ENCODE measurements around the gene RAE1. TPM values are rescaled to one million over a fixed set of nuclear protein-coding genes. Genes with fewer than 3 reads are reported as not detected.
"Not testable (repeated sequence)": the region's sequence is repeated elsewhere in the genome, so short reads cannot be mapped to it uniquely, and the experiment has no call there.

Gene RAE1
- total RNA-seq, 1 donor from 2014 or later = 28.9 TPM

GRCh38 chr20:57326667-57327455, 24.2 kb upstream of the RAE1 start:
- no peak for DNase-seq (ENCODE audit: low read depth, low spot score)

- no peak for DNase-seq (ENCODE audit: low read depth, low spot score)
These were observed 23.2 kb upstream of the RAE1 start for GRCh38 chr20:57327820-57328219.

- no peak for DNase-seq (ENCODE audit: low read depth, low spot score)
These were observed 21.3 kb upstream of the RAE1 start, which contains the start of gene SPO11 for GRCh38 chr20:57329608-57330221. Gene SPO11, plus strand, starts transcription at chr20:57329803. Its CDS starts 65 bp downstream, at chr20:57329868.

- DNase-seq (ENCODE audit: low read depth, low spot score) = no peak
These were observed 20.1 kb upstream of the RAE1 start for GRCh38 chr20:57330998-57331397.

GRCh38 chr20:57332105-57333089, 18.7 kb upstream of the RAE1 start:
- no peak for DNase-seq (ENCODE audit: low read depth, low spot score)

- no peak for DNase-seq (ENCODE audit: low read depth, low spot score)
These were observed 15.7 kb upstream of the RAE1 start for GRCh38 chr20:57335392-57335791.

- no peak for DNase-seq (ENCODE audit: low read depth, low spot score)
These were observed 9.4 kb upstream of the RAE1 start for GRCh38 chr20:57341663-57342062.

- DNase-seq (ENCODE audit: low read depth, low spot score) = no peak
These were observed 8.2 kb upstream of the RAE1 start for GRCh38 chr20:57342829-57343228.

- DNase-seq (ENCODE audit: low read depth, low spot score) = peak; percentile 10
These were observed 4.6 kb upstream of the RAE1 start for GRCh38 chr20:57346477-57346876.

GRCh38 chr20:57347393-57347792, 3.7 kb upstream of the RAE1 start:
- DNase-seq (ENCODE audit: low read depth, low spot score) = no peak

- not testable (repeated sequence) for DNase-seq (ENCODE audit: low read depth, low spot score)
These were observed 2.7 kb upstream of the RAE1 start for GRCh38 chr20:57348200-57348921.

- not testable (repeated sequence) for DNase-seq (ENCODE audit: low read depth, low spot score)
These were observed 2.0 kb upstream of the RAE1 start for GRCh38 chr20:57348922-57349574.

GRCh38 chr20:57350081-57350710, 859 bp upstream of the RAE1 start:
- DNase-seq (ENCODE audit: low read depth, low spot score) = no peak

GRCh38 chr20:57350726-57351041, 371 bp upstream of the RAE1 start:
- DNase-seq (ENCODE audit: low read depth, low spot score) = not testable (repeated sequence)

GRCh38 chr20:57352305-57352704, 1.2 kb downstream of the RAE1 start:
- DNase-seq (ENCODE audit: low read depth, low spot score) = no peak

GRCh38 chr20:57353351-57353750, 2.3 kb downstream of the RAE1 start:
- no peak for DNase-seq (ENCODE audit: low read depth, low spot score)

- peak; percentile 22 for DNase-seq (ENCODE audit: low read depth, low spot score)
These were observed 10.5 kb downstream of the RAE1 start for GRCh38 chr20:57361517-57361916.

- DNase-seq (ENCODE audit: low read depth, low spot score) = no peak
These were observed 13.4 kb downstream of the RAE1 start for GRCh38 chr20:57364451-57364850.

- DNase-seq (ENCODE audit: low read depth, low spot score) = no peak
These were observed 18.5 kb downstream of the RAE1 start for GRCh38 chr20:57369596-57369995.

GRCh38 chr20:57370316-57370715, 19.3 kb downstream of the RAE1 start:
- no peak for DNase-seq (ENCODE audit: low read depth, low spot score)
